ENCODE data around the gene PRKG1. TPM values are rescaled to one million over a fixed set of nuclear protein-coding genes. Genes with fewer than 3 reads are reported as not detected.

The PRKG1 gene
- total RNA-seq, 1 donor = 19.5 TPM

DNA sequence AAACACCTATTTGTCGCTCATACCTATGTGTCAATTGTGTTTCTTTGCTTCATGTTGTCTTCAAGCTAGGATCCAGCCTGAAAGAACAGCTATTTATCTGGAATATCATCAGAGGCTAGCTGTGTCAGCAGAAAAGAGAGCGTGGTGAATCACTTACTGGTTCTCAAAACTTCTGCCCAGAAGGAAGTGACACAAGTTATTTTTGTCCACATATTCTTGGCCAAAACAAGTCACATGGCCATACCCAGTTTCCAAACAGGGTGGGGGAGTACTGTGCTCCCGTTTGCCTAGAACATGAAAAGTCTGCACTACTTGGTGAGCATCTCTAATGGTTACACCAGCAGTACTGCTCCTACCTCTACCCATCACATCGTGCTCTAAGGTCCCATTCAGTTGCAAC is 786.0 kb downstream of the PRKG1 start:
- Histone ChIP-seq H3K27ac (ENCODE audit: low read depth, low read length) (no peak overlapping the region), H3K4me1 (ENCODE audit: insufficient read depth, low read length) (peaks cover 3% of the 10 kb centered on the region), H3K36me3 (ENCODE audit: insufficient read depth, low read length) (no peaks in the 10 kb centered on the region), H3K4me2 (ENCODE audit: insufficient read depth, low read length) (peak overlapping the region; percentile 28), H3K27me3 (ENCODE audit: insufficient read depth, low read length) (no peaks in the 10 kb centered on the region), H3K79me2 (ENCODE audit: insufficient read depth, low read length) (no peaks in the 10 kb centered on the region), H3K9me3 (ENCODE audit: low read depth, low read length) (no peaks in the 10 kb centered on the region), H3K4me3 (ENCODE audit: insufficient read depth, low read length) (no peak overlapping the region), H4K20me1 (ENCODE audit: insufficient read depth, low read length) (no peaks in the 10 kb centered on the region), H2AFZ (ENCODE audit: low read length) (peak overlapping the region; percentile 49)
- DNase-seq (ENCODE audit: insufficient read length, low spot score, missing footprints) = peak; percentile 29
- TF ChIP-seq, protein P1, sequence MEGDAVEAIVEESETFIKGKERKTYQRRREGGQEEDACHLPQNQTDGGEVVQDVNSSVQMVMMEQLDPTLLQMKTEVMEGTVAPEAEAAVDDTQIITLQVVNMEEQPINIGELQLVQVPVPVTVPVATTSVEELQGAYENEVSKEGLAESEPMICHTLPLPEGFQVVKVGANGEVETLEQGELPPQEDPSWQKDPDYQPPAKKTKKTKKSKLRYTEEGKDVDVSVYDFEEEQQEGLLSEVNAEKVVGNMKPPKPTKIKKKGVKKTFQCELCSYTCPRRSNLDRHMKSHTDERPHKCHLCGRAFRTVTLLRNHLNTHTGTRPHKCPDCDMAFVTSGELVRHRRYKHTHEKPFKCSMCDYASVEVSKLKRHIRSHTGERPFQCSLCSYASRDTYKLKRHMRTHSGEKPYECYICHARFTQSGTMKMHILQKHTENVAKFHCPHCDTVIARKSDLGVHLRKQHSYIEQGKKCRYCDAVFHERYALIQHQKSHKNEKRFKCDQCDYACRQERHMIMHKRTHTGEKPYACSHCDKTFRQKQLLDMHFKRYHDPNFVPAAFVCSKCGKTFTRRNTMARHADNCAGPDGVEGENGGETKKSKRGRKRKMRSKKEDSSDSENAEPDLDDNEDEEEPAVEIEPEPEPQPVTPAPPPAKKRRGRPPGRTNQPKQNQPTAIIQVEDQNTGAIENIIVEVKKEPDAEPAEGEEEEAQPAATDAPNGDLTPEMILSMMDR (IDR thresholded peaks at IDR 0.05; ENCODE audit: extremely low read depth, low read depth, low read length) = no peak

DNA sequence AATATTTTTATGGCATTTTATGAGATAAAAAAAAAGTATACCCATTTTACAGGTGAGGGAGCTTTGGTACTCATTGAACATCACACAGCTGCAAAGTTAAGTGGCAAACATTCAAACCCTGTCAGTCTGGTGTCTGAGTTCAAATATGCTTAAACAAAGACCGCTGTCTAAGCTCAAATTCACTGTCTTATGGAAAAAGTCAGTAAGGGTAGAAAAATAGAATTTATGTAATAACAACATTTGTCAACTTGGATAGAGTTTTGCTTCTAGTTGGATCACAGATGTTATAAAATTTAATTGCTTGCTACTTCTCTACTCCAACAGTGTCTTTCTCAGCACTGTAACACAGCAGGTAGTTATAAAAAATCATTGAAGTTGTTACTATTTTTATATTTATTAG is 786.8 kb downstream of the PRKG1 start:
- H2AFZ ChIP-seq (ENCODE audit: low read length) = no peak overlapping the region
- peaks cover 3% of the 10 kb centered on the region for H3K4me1 ChIP-seq (ENCODE audit: insufficient read depth, low read length)
- no peaks in the 10 kb centered on the region for H3K27me3 ChIP-seq (ENCODE audit: insufficient read depth, low read length)
- no peak overlapping the region for H3K4me2 ChIP-seq (ENCODE audit: insufficient read depth, low read length)
- no peak overlapping the region for H3K27ac ChIP-seq (ENCODE audit: low read depth, low read length)
- no peaks in the 10 kb centered on the region for H3K36me3 ChIP-seq (ENCODE audit: insufficient read depth, low read length)
- TF ChIP-seq, protein P1 (IDR thresholded peaks at IDR 0.05; ENCODE audit: extremely low read depth, low read depth, low read length) = no peak
- H3K9me3 ChIP-seq (ENCODE audit: low read depth, low read length) = no peaks in the 10 kb centered on the region
- H3K4me3 ChIP-seq (ENCODE audit: insufficient read depth, low read length) = no peak overlapping the region
- no peaks in the 10 kb centered on the region for H3K79me2 ChIP-seq (ENCODE audit: insufficient read depth, low read length)
- H4K20me1 ChIP-seq (ENCODE audit: insufficient read depth, low read length) = no peaks in the 10 kb centered on the region
- no peak for DNase-seq (ENCODE audit: insufficient read length, low spot score, missing footprints)

DNA sequence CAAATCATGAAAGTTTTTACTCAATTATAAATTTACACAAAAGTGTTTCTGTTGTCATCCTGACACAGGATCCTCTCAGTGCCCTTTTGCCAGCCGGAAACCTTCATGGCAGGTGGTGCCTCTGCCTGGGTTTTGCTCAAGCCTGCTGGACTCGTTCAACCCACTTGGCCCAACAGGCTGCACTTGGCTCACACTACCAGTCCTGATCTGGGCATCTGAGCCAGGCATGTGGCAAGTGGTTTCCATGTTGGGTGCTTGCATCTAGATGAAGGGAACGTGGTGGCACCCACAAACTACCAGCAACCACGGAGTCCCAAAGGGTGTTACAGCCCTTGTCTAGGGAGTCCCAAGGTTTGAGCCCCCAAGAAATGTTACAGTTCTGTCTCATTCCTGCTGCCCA is 787.4 kb downstream of the PRKG1 start:
- Histone ChIP-seq H2AFZ (ENCODE audit: low read length) (no peak overlapping the region), H3K4me3 (ENCODE audit: insufficient read depth, low read length) (no peak overlapping the region)
- TF ChIP-seq, protein P1 (IDR thresholded peaks at IDR 0.05; ENCODE audit: extremely low read depth, low read depth, low read length) = no peak

GRCh38 chr10:51862149-51862548 is 787.9 kb downstream of the PRKG1 start:
- H3K9me3 ChIP-seq (ENCODE audit: low read depth, low read length) = no peaks in the 10 kb centered on the region
- H3K4me2 ChIP-seq (ENCODE audit: insufficient read depth, low read length) = no peak overlapping the region
- no peaks in the 10 kb centered on the region for H3K36me3 ChIP-seq (ENCODE audit: insufficient read depth, low read length)
- H3K4me1 ChIP-seq (ENCODE audit: insufficient read depth, low read length) = peaks cover 3% of the 10 kb centered on the region
- DNase-seq (ENCODE audit: insufficient read length, low spot score, missing footprints) = no peak
- no peak overlapping the region for H2AFZ ChIP-seq (ENCODE audit: low read length)
- no peak overlapping the region for H3K27ac ChIP-seq (ENCODE audit: low read depth, low read length)
- H4K20me1 ChIP-seq (ENCODE audit: insufficient read depth, low read length) = no peaks in the 10 kb centered on the region
- H3K27me3 ChIP-seq (ENCODE audit: insufficient read depth, low read length) = no peaks in the 10 kb centered on the region
- H3K79me2 ChIP-seq (ENCODE audit: insufficient read depth, low read length) = no peaks in the 10 kb centered on the region
- TF ChIP-seq, protein P1 (IDR thresholded peaks at IDR 0.05; ENCODE audit: extremely low read depth, low read depth, low read length) = no peak
- no peak overlapping the region for H3K4me3 ChIP-seq (ENCODE audit: insufficient read depth, low read length)

More for the DNA sequence above, 787.4 kb downstream of the PRKG1 start:
- Histone ChIP-seq H3K9me3 (ENCODE audit: low read depth, low read length) (no peaks in the 10 kb centered on the region), H3K27ac (ENCODE audit: low read depth, low read length) (no peak overlapping the region), H3K4me1 (ENCODE audit: insufficient read depth, low read length) (peaks cover 3% of the 10 kb centered on the region), H4K20me1 (ENCODE audit: insufficient read depth, low read length) (no peaks in the 10 kb centered on the region), H3K27me3 (ENCODE audit: insufficient read depth, low read length) (no peaks in the 10 kb centered on the region), H3K36me3 (ENCODE audit: insufficient read depth, low read length) (no peaks in the 10 kb centered on the region), H3K79me2 (ENCODE audit: insufficient read depth, low read length) (no peaks in the 10 kb centered on the region), H3K4me2 (ENCODE audit: insufficient read depth, low read length) (no peak overlapping the region)
- no peak for DNase-seq (ENCODE audit: insufficient read length, low spot score, missing footprints)
